ENCODE measurements around the gene ATP13A1.
A peak's percentile ranks its signal among the peaks of the same experiment; 100 is the strongest.
"Not testable (repeated sequence)": the region's sequence is repeated elsewhere in the genome, so short reads cannot be mapped to it uniquely, and the experiment has no call there.

Gene ATP13A1

DNA sequence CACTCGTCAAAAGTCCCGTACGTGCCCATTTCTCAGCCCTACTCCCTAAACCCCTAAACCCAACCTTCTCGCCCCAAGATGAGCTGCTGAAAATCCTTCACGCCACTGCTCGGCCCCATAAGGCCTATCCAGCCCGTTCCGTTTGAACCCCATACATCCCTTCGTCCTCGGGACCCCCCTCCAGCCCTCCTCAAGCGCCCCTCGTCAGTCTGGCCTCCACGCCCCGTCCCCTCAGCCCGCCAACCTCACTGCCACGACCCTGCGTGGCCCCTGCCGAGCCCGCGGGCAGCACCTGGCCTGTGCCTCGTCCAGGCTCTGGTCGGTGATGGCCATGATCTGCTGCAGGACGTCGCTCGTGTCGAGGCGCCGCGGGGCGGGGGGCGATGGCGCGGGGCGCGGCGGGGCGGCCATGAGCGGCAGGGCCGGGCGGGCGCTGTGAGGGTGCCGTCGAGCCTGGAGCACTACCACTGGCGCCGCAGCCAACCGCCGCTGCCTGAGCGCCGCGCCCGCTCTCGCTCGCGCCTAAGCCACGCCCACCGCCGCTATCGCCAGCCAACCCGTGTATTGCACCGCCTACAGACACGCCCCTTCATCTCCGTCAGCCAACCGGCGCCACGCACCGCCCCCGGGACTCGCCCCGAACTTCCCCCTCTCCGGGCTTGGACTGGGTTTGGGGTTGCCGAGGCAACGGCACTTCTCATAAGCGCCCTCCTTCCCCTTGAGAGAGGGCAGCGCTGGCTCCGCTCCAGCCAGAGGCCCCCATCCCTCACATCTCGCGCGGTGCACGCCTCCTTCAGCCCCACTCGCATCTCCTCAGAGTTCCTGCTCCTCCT lies 45.0 kb downstream of the ATP13A1 start, which contains the start of gene PBX4:
Gene PBX4 (minus strand): TSS at position 469 of the 833 bp plus-strand sequence. CDS start 58 bp downstream, at position 411.
- DNase-seq = peak; percentile 99

DNA sequence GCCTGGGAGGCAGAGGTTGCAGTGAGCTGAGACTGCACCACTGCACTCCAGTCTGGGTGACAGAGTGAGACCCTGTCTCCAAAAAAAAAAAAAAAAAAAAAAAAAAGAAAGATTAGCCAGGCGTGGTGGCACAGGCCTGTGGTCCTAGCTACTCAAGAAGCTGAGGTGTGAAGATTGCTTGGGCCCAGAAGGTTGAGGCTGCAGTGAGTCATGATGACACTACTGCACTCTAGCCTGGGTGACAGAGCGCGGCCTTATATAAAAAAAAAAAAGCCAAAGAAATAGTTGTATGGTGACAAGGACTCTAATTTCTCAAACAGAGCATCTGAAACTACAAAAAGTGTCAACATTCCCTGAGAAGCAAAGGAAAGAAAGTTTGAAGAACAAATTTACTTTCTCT lies 48.4 kb downstream of the ATP13A1 start:
- DNase-seq = peak; percentile 55

DNA sequence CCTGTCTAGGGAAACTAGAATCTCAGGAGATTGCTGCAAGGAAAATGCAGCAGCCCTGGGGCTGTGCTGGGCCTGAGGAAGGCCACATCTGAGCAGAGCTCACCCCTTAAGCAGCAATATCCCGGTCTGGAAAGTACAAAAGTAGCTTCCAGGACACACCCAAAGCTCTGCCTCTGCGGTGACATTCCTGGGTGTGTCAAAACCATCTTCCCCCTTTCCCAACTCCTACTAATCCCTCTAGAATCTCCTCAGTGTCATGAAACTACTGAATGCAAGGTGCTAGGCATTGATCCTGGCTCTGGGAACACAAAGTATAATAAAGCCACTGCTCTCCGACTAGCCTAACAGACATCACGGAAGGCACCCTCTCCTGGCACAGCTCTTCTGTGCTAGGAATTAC lies 50.0 kb downstream of the ATP13A1 start:
- no peak for DNase-seq

DNA sequence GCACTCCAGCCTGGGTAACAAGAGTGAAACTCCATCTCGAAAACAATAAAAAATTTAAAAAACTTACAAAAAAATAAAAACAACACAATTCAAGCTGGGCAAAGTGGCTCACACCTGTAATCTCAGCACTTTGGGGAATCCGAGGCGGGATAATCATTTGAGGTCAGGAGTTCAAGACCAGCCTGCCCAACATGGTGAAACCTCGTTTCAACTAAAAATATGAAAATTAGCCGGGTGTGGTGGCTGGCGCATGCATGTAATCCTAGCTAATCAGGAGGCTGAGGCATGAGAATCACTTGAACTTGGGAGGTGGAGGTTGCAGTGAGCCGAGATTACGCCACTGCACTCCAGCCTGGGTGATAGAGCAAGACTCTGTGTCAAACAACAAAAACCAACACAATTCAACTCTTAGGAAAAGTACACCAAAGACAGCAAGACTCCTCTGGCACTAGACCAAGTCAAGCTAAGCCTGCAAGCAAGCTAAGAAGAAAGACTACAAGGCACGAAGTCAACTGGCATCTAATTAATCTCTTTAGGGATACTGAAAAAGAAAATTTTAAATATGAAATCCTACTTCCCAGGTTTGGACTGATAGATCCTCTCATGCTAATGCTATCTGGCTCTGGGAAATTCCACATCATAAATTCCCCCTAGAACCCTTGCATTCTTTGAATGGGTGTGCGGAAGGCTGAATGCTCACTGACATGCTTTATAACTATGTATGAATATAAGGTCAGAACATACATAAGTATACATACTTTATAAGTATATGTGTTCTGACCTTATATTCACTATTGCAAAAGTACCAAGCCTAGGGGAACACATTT lies 52.9 kb downstream of the ATP13A1 start:
- no peak for DNase-seq

DNA sequence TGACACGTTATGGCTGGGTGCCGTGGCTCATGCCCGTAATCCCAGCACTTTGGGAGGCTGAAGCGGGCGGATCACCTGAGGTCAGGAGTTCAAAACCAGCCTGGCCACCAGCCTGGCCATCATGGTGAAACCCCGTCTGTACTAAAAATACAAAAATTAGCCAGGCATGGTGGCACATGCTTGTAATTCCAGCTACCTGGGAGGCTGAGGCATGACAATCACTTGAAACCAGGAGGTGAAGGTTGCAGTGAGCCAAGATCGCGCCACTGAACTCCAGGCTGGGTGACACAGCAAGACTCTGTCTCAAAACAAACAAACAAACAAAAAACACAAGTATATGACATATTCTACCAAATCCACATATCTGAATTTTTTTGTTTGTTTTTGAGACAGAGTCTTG lies 56.8 kb downstream of the ATP13A1 start:
- not testable (repeated sequence) for DNase-seq

DNA sequence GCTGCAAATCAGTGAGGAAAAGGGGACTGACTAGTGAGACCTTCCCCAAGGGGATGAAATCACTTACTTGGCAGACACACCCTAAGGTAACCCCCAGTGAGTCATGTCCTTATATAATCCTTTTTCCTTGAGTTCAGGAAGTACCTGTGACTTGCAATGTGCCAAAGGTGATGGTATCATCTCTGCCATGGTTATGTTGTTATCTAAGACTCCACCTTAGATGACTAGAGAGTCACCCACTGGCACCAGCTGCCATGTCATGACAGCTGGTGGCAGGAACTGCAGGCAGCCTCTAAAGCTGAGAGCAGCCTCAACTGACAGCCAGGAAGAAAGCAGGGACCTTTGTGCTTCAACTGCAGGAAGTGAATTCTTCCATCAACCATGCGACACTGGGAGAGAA lies 57.5 kb downstream of the ATP13A1 start:
- DNase-seq = peak; percentile 37

DNA sequence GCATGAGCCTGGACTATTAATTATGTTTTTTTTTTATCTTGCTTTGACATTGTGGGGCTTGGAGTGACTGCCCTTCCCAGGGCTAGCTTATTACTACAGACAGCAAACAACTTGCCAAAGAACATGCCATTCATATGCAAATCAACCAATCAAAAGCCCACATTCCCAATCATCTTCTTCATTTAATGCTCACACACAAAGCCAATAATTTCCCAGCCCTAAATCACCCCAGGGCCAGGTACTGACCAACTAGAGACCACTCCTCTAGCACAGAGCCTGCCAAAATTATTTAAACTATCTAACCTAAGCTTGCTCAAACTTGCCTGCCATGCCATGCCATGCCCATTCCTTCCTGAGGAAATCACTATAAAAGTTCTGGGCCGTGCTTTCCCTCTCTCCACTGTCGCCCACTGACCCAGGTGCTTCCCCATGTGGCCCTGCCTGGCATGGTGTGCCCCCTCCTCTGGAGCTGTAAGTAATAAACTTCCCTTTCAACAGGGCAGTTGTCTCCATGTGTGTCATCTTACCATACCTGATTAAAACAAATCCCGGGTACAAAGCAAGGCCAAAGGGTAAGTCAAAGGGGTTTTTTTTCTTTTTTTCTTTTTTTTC lies 60.7 kb downstream of the ATP13A1 start:
- no peak for DNase-seq

DNA sequence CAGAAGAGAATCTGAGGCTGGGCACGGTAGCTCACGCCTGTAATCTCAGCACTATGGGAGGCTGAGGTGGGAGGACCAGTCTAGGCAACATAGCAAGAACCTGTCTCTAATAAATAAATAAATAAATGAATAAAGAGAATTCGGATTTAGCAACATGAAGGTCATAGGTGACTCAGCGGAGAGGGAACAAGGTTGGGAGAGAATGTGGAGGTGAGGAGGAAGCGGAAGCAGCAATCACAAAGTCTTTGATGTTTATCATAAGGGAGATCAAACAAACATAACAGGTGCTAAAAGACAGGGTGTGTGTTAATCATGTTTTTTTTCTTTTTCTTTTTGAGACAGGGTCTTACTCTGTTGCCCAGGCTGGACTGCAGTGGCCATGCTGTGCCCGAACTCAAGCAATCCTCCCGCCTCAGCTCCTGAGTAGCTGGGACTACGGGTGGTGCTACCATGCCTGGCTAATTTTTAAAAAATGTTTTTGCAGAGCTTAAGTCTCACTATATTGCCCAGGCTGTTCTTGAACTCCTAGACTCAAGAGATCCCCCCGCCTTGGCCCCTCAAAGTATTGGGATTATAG lies 61.3 kb downstream of the ATP13A1 start:
- peak; percentile 45 for DNase-seq

DNA sequence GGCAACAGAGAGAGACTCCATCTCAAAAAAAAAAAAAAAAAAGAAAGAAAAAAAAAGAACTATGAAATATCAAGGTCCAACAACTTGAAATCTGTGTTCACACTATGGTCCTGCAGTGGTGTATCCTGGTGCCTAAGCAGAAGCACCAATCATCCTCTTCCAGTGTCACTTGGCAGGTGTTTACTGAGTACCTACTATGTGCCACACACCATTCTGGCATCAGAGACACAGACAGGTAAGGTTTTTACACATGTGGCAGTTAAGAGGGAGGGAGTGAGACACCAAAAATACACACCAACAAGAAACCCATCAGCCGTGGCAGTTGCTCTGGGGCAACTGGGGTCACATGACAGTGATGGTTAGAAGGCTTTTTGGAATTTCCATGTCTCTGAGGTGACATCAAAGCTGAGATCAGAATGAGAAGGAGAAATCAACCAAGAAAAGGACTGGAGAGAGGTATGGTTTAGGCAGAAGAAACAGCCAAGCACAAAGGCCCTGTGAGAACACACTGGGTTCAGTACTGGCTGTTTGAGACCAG lies 62.6 kb downstream of the ATP13A1 start:
- DNase-seq = no peak

DNA sequence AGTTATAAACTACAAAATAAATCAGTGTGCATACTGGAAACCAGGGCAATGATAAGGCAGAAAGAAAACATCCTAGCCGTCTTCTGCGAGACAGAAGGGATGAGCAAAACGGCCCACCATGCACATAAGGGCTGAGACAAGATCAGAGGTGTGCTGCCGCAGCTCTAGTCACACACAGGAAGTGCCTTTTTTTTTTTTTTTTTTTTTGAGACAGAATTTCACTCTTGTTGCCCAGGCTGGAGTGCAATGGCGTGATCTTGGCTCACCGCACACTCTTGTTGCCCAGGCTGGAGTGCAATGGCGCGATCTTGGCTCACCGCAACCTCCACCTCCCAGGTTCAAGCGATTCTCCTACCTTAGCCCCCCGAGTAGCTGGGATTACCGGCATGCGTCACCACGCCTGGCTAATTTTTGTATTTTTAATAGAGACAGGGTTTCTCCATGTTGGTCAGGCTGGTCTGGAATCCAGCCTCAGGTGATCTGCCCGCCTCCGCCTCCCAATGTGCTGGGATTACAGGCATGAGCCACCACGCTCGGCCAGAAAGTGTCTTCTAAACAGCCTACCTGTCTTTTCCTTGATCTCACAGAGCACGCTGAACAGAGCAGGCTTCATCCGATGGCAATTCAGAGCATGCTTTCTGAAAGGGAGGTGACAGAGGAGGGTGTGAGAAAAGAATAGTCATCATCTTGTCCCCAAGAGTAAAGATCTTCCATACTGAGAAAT lies 64.6 kb downstream of the ATP13A1 start:
- peak; percentile 66 for DNase-seq

DNA sequence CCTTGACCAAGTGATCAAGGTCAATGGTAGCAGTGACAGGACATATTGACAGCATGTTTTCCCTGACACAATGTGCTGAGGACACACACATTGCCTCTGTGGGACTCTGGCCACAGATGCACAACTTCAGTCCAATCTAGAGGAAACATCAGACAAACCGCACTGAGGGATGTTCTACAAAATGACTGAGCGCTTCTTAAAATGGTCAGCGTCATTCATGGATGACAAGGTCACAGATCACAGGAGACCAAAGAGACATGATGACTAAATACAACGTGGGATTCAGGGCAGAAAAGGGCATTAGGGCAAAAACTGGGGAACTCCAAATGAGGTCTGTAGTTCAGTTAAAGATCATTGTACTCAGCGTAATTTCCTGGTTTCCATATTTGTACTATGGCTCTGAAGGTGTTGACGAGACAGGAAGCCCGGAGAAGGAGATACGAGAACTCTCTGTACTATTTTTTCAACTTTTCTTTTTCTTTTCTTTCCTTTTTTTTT lies 65.6 kb downstream of the ATP13A1 start:
- peak; percentile 34 for DNase-seq
